ENCODE measurements around the gene MED13.
"Not testable (repeated sequence)": the region's sequence is repeated elsewhere in the genome, so short reads cannot be mapped to it uniquely, and the experiment has no call there.

MED13 gene

DNA sequence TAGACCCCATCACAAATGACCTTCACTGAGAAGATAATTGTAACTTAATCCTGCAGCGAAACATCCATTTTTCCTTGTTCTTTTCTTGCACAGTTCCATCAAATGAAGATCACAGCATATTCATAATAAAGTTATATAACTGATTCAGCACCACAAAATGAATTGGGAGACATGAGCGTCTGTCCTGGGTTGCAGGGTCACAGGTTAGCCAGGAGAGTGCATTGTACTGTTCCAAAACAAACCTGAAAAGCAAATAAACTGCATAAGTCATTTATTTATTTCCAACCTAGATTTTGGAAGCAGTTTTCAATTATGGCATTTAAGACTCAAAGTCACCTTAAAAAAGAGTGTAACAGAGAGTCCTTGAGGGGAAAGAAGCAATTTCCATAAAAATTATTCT, 118.7 kb downstream of the MED13 start:
- no peak for DNase-seq (ENCODE audit: low read depth)
- TF ChIP-seq, protein P1, sequence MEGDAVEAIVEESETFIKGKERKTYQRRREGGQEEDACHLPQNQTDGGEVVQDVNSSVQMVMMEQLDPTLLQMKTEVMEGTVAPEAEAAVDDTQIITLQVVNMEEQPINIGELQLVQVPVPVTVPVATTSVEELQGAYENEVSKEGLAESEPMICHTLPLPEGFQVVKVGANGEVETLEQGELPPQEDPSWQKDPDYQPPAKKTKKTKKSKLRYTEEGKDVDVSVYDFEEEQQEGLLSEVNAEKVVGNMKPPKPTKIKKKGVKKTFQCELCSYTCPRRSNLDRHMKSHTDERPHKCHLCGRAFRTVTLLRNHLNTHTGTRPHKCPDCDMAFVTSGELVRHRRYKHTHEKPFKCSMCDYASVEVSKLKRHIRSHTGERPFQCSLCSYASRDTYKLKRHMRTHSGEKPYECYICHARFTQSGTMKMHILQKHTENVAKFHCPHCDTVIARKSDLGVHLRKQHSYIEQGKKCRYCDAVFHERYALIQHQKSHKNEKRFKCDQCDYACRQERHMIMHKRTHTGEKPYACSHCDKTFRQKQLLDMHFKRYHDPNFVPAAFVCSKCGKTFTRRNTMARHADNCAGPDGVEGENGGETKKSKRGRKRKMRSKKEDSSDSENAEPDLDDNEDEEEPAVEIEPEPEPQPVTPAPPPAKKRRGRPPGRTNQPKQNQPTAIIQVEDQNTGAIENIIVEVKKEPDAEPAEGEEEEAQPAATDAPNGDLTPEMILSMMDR (IDR thresholded peaks at IDR 0.05; ENCODE audit: low read depth, low read length, missing control alignments): no peak
- in situ Hi-C loops (cut with HindIII; ENCODE audit: low sequenced_read_pairs): no loop called here
- H3K4me3 ChIP-seq (ENCODE audit: low read depth, low read length): no peak overlapping the region

DNA sequence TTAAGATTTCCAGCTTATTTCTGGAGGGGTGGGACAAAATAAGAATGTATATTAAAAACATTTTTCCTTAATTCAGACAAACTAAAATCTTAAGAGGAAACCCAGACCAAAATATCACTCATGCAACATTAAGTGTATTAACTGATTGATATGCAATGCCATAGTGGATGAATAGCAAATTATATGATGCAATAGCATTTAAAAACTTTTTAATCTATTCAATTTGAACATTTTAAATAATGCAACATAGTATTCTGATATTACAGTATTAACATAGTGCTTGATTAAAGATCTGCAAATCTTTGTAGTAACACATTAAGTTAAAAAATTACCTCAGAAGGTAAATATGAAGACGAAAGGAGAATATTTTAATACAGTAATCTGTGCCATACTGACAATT, 122.0 kb downstream of the MED13 start:
- DNase-seq (ENCODE audit: low read depth): no peak
- TF ChIP-seq, protein P1 (IDR thresholded peaks at IDR 0.05; ENCODE audit: low read depth, low read length, missing control alignments): no peak
- in situ Hi-C loops (cut with HindIII; ENCODE audit: low sequenced_read_pairs): no loop called here
- H3K4me3 ChIP-seq (ENCODE audit: low read depth, low read length): no peak overlapping the region

DNA sequence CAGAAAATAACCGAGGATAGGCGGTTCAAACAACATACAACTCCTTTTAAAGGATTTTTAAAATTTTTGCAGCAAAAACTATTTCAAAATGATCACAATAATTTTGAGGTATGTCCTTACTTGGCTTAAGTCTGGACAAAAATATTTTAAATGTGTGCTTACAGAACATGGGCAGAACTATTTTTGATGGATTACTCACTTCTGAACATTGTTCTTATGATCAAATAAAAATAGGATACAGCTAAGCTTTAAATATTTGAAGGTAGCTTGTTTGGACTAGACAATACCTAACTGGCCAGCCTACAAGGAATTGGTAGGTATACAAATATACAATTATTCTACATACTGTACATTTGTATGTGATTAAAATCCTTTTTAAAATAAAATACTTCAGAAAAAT, 123.0 kb downstream of the MED13 start:
- DNase-seq (ENCODE audit: low read depth): no peak
- TF ChIP-seq, protein P1 (IDR thresholded peaks at IDR 0.05; ENCODE audit: low read depth, low read length, missing control alignments): no peak
- no peak overlapping the region for H3K4me3 ChIP-seq (ENCODE audit: low read depth, low read length)
- in situ Hi-C loops (cut with HindIII; ENCODE audit: low sequenced_read_pairs): no loop called here

DNA sequence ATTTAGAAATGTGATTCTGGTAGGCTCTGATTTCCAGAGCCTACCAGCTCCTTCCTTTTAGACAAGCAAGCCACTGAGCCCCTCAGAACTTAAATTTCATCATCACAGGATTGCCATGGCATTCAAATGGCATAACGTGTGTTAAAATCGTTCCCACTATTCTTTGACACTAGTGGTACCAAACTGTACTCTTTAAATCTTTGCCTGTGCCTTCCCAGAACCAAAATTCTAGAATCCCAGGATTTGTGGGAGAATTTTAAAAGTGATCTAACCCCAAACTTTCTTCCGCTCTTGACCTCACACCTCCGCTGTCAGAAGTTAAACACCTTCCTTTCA, 137.0 kb downstream of the MED13 start:
- TF ChIP-seq, protein P1 (IDR thresholded peaks at IDR 0.05; ENCODE audit: low read depth, low read length, missing control alignments): no peak
- H3K4me3 ChIP-seq (ENCODE audit: low read depth, low read length): peak overlapping the region; percentile 81
- no peak for DNase-seq (ENCODE audit: low read depth)
- in situ Hi-C loops (cut with HindIII; ENCODE audit: low sequenced_read_pairs): no loop called here

DNA sequence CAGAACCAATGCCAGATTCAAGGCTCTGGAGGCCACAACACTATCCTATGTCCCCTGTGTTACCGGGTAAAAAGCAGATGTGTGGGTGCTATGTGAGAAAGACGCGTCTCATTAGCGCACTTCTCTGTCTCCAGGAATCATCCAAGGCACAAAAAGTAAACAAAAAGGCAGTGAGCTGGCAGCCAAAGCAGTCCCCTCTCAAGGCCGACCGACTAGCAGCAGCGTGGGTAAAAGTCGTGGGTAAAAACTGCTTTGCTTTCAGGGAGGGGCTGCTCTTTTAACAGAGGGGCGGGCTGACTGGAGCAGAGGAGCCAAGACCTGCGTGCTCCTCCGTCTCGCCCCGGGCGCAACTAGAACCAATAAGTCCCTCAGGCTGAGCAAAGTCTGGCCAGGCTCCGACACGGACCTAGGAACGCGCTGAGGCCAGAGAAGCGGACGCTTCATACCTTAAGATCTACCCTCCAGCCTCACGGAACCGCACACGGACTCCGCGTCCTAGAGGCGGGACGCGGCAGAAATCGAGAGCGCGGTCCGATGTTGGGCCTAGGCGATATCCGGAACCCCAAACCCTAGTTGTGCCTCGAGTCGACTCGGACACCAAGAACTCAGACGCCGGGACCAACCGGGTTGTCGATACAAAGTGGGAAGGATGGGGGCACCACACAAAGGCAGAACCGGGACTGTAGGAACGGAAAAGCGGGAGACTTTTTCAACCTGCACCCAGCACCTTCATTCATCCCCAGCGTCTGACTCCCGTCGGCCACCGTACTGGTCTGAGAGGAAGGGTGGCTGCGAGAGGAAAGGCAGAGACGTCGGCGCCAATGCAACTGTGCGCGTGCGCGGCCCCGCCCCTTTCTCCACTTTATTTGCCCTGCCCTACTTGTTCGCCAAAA, 137.6 kb downstream of the MED13 start, which contains the start of gene INTS2:
TSS of gene INTS2 (minus strand) at position 775 of the 893 bp plus-strand sequence. CDS start 1,338 bp downstream, outside the sequence.
- peak; percentile 90 for DNase-seq (ENCODE audit: low read depth)
- H3K4me3 ChIP-seq (ENCODE audit: low read depth, low read length): peak within 1 kb of the TSS; percentile 81
- in situ Hi-C loops (cut with HindIII; ENCODE audit: low sequenced_read_pairs): no loop called here
- TF ChIP-seq, protein P1 (IDR thresholded peaks at IDR 0.05; ENCODE audit: low read depth, low read length, missing control alignments): no peak

DNA sequence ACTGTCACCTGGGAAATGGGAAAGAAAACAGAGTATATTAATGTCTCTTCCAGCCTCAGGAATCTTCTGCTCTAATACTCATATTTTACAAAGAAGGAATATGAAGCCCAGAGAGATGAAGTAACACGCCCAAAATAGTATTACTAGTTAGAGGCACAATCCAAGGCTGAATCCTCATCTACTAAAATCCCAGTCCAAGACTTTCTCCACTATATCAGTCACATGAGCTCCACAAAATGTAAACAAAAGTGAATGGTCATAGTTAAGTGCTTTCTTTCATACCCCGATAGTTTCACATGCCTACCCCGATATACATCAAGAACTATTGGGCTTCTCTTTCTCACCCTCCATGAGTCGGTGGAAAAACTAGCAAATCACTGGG, 138.3 kb downstream of the MED13 start:
- peak overlapping the region; percentile 81 for H3K4me3 ChIP-seq (ENCODE audit: low read depth, low read length)

DNA sequence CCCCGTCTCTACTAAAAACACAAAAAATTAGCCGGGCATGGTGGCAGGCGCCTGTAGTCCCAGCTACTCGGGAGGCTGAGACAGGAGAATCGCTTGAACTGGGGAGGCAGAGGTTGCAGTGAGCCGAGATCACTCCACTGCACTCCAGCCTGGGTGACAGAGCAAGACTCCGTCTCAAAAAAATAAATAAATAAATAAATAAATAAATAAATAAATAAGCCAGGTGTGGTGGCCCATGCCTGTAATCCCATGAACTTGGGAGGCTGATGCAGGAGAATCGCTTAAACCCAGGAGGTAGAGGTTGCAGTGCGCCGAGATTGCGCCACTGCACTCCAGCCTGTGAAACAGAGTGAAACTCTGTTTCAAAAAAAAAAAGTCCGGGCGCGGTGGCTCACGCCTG, 149.9 kb downstream of the MED13 start:
- in situ Hi-C loops (cut with HindIII; ENCODE audit: low sequenced_read_pairs): not testable (repeated sequence)

More for the DNA sequence above, 138.3 kb downstream of the MED13 start:
- TF ChIP-seq, protein P1 (IDR thresholded peaks at IDR 0.05; ENCODE audit: low read depth, low read length, missing control alignments): no peak
- no peak for DNase-seq (ENCODE audit: low read depth)
- in situ Hi-C loops (cut with HindIII; ENCODE audit: low sequenced_read_pairs): no loop called here

More for the DNA sequence above, 149.9 kb downstream of the MED13 start:
- DNase-seq (ENCODE audit: low read depth); H3K4me3 ChIP-seq (ENCODE audit: low read depth, low read length): not testable (repeated sequence)
